Epithelial cell of proximal tubule (primary cell): Measurements from ENCODE around the gene FGFBP1. TPM values are rescaled to one million over a fixed set of nuclear protein-coding genes. Genes with fewer than 3 reads are reported as not detected.

Experiments used
- DNase-seq: peaks from one replicate; pipeline ENCODE4 v3.0.0-alpha.2; 2011; ENCODE audit warnings: low read depth
- H3K4me3 ChIP-seq: 2 replicates; pipeline ENCODE4 v1.5.1; 2011; ENCODE audit warnings: low read depth, mild to moderate bottlenecking, low read length
- total RNA-seq: library from RNA; depleted of rRNA; stranded (reverse); fragments of >200 nt; gene quantifications from 2 replicates; pipeline ENCODE4 v1.2.3, GENCODE V29; 2015
- TF ChIP-seq, protein P1 (sequence below): conservative IDR thresholded peaks from 2 replicates; pipeline ENCODE4 v1.5.1; 2012; ENCODE audit warnings: low read depth, mild to moderate bottlenecking, low read length

Gene FGFBP1
- total RNA-seq, 1 donor from 2014 or later, result 36.8 TPM

DNA sequence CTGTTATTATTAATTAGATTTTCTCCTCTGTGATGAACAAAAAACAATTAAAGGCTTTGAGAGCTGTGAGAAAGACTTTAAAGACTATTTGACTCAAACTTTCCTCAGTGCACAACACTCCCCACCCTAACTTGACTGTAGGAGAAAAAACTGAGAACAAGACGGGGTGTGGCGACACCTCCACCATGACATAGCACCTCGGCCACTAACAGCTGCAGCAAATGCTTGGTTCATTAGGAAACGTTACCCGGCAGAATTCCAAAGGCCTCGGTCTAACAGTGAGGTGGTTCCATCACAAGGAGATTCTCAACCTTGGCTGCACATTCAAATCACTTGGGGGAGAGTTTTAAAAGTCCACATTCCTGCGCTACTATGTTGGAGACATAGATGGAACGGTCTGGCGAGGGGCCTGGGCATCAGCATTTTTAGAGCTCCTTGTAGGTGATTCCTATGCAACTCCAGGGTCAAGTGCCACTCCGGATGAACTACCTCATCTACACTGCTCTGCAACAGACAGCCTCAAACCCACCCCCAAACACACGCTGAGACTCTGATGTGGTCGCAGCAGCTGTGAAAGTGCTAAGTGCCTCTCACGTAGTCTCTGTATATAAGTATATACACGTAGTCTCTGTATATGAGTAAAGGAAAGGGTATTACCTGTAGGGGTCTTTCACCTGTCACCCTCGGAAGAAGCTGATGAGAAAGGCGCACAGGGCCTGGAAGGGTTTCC, 23.4 kb upstream of the FGFBP1 start:
- no peak for DNase-seq
- TF ChIP-seq, protein P1, sequence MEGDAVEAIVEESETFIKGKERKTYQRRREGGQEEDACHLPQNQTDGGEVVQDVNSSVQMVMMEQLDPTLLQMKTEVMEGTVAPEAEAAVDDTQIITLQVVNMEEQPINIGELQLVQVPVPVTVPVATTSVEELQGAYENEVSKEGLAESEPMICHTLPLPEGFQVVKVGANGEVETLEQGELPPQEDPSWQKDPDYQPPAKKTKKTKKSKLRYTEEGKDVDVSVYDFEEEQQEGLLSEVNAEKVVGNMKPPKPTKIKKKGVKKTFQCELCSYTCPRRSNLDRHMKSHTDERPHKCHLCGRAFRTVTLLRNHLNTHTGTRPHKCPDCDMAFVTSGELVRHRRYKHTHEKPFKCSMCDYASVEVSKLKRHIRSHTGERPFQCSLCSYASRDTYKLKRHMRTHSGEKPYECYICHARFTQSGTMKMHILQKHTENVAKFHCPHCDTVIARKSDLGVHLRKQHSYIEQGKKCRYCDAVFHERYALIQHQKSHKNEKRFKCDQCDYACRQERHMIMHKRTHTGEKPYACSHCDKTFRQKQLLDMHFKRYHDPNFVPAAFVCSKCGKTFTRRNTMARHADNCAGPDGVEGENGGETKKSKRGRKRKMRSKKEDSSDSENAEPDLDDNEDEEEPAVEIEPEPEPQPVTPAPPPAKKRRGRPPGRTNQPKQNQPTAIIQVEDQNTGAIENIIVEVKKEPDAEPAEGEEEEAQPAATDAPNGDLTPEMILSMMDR, result no peak
- H3K4me3 ChIP-seq, result no peak overlapping the region

DNA sequence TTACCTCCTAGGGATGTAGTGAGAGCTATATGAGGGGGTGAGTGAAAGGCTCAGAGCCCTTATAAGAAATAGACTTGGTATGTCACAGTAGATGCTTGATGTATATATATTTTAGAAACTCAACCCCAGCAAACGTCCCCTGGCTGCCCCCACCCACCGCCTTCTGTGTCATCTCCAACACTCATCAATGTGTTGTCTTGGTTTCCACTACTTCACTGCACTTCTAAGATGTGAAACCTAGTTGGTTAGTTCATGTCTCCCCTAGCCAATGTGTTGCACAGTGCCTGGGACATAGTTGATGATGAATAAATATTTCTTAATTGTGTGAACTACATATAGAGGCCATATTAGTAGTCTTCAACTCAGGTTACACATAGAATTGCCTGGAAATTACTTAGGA, 20.0 kb upstream of the FGFBP1 start:
- DNase-seq, result no peak
- TF ChIP-seq, protein P1, result no peak

DNA sequence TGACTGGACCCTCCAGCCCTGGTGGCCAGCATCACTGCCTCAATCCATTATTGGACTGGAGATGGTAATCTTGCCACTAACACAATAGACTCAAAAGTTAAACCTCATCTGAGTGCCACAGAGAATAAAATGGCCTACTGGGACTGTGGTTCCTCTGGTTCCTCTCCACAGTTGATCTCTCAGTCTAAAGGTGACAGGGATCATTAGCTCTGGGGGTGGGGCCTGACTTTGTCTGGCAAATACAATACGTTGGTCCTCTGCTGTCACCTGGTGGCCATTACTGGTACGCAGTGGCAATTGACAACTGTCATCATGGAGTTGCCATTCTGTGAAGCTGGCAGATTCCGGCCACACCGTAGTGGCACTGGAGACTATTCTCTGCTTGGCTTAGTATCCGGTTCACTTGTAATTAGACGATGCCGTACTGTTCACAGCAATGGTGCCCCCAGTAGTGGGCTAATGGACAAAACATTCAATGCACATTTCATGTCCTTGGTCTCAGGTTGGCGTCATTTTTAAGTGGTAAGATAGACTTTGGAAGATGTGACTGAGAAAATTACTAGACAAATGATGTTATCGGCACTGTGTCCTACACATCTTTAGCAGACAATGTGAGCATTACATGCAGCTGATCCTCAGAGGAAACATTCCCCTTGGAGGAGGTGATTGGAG, 17.8 kb upstream of the FGFBP1 start:
- H3K4me3 ChIP-seq, result no peak overlapping the region
- no peak for DNase-seq
- TF ChIP-seq, protein P1, result peak; percentile 99

More for the DNA sequence above, 20.0 kb upstream of the FGFBP1 start:
- H3K4me3 ChIP-seq, result no peak overlapping the region

DNA sequence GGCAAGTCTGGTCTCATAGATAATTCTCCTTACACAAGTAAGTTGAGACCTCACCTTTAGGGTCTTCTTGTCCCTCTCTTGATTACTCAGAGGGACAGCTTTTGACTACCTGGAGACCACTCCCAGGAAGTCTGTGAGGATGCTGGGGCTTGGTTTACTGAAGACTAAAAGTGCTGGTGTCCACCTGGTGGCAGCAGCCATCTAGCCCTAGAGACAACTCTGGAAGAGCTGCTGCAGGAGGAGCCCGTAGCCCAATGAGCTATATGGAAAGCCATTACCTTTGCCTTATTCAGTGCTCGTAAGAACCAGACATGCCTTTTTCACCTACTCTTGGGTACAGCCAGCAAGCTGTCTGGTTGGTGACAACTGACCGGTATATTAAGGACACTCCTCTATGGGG, 17.1 kb upstream of the FGFBP1 start:
- DNase-seq, result no peak
- no peak overlapping the region for H3K4me3 ChIP-seq
- TF ChIP-seq, protein P1, result peak; percentile 52

DNA sequence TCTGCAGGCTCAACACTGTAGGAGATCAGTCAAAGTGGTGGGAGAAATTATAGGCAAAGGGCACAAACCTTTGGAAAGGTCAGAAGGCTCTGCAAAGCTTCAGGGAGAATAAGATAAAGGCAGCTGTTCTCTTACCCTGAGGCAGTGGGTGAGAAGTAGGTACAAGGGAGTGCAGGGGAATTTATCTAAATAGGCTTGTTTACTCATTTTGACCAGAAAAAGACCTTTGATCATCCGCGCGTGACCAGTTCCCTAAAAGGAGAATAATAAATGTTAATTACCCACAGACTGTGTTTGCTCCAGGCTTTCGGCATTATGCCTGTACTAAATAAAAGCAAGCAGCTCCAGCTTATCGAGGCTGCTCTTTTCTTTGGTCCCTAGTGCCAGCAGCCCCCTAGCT, 15.1 kb upstream of the FGFBP1 start:
- TF ChIP-seq, protein P1, result no peak
- DNase-seq, result no peak
- H3K4me3 ChIP-seq, result no peak overlapping the region

DNA sequence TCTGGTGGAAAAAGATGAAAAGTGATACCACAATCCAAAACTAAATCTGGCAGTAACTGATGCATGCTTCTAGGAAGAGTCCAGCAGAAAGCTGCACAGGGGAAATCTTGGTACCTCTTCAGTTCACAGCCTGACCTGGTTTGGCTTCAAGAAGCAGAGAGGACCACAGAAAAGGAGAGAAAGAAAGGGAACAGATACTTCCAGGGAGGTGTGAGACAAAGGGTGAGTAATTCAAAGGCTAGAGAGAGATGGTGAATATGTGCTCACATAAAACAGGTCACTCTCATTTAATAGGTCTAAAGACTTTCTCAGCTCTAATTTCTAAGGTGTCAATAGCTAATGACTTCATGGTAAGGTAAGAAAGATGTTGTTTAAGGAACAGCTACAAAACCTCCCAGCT, 13.2 kb upstream of the FGFBP1 start:
- TF ChIP-seq, protein P1, result no peak
- DNase-seq, result no peak
- H3K4me3 ChIP-seq, result no peak overlapping the region
